ENCODE data around the gene E2F4.

The E2F4 gene

GRCh38 chr16:67195676-67196075, 3.7 kb downstream of the E2F4 start:
- no peak for DNase-seq

GRCh38 chr16:67196881-67197280, 4.9 kb downstream of the E2F4 start:
- no peak for DNase-seq

GRCh38 chr16:67197704-67198103, 5.7 kb downstream of the E2F4 start:
- DNase-seq: no peak

GRCh38 chr16:67198238-67198734, 6.3 kb downstream of the E2F4 start:
- DNase-seq: no peak

GRCh38 chr16:67199011-67199807, 7.3 kb downstream of the E2F4 start, which contains the start of gene ELMO3:
ELMO3 (plus strand) TSS chr16:67199131; CDS start chr16:67199327, 196 bp downstream.
- no peak for DNase-seq

GRCh38 chr16:67199808-67200198, 7.8 kb downstream of the E2F4 start:
- DNase-seq: no peak

GRCh38 chr16:67200491-67200890, 8.5 kb downstream of the E2F4 start:
- DNase-seq: no peak

GRCh38 chr16:67201411-67202345, 9.7 kb downstream of the E2F4 start:
- DNase-seq: no peak

GRCh38 chr16:67202426-67202825, 10.5 kb downstream of the E2F4 start:
- no peak for DNase-seq

- no peak for DNase-seq
Observed at GRCh38 chr16:67202956-67203493, 11.1 kb downstream of the E2F4 start.

- DNase-seq: no peak
Observed at GRCh38 chr16:67204076-67204475, 12.1 kb downstream of the E2F4 start.

GRCh38 chr16:67206129-67206837, 14.3 kb downstream of the E2F4 start:
- no peak for DNase-seq

- no peak for DNase-seq
Observed at GRCh38 chr16:67206838-67207248, 14.9 kb downstream of the E2F4 start.

- DNase-seq: no peak
Observed at GRCh38 chr16:67207249-67208091, 15.5 kb downstream of the E2F4 start.

- no peak for DNase-seq
Observed at GRCh38 chr16:67208154-67208896, 16.4 kb downstream of the E2F4 start.

- DNase-seq: no peak
Observed at GRCh38 chr16:67209565-67209964, 17.6 kb downstream of the E2F4 start.

- DNase-seq: no peak
Observed at GRCh38 chr16:67210069-67210937, 18.3 kb downstream of the E2F4 start.

GRCh38 chr16:67211674-67212073, 19.7 kb downstream of the E2F4 start:
- DNase-seq: no peak

- DNase-seq: no peak
Observed at GRCh38 chr16:67212766-67213165, 20.8 kb downstream of the E2F4 start.
